NT2/D1 (cell line): Measurements from ENCODE around the gene PPP1R15A.

Experiments used
- YY1 ChIP-seq: IDR thresholded peaks from 2 replicates; pipeline ENCODE4 v1.6.1; 2011; ENCODE audit not compliant: insufficient read length, insufficient read depth
- ZNF274 ChIP-seq: IDR thresholded peaks from 2 replicates; pipeline ENCODE4 v1.6.1; 2011; ENCODE audit warnings: mild to moderate bottlenecking, low read depth, low read length

- no peak for TF ChIP-seq ZNF274
- no peak for TF ChIP-seq YY1
Measured at GRCh38 chr19:48920949-48921348, 48.7 kb downstream of the PPP1R15A start.
